Neural cell (in vitro differentiated cells): ENCODE data around the gene PLD4. TPM values are rescaled to one million over a fixed set of nuclear protein-coding genes. Genes with fewer than 3 reads are reported as not detected.
"Not testable (repeated sequence)": the region's sequence is repeated elsewhere in the genome, so short reads cannot be mapped to it uniquely, and the experiment has no call there.

Experiments used
- H2AFZ ChIP-seq: fragments of 200-600, 300-800 bp; sonication (generic), shearing (Covaris generic); 2 replicates; pipeline ENCODE4 v1.6.0; 2014; ENCODE audit warnings: low read depth, mild to moderate bottlenecking, antibody characterized with exemption, low read length, moderate library complexity
- H3F3A ChIP-seq: fragments of 200-600 bp; shearing (Covaris generic); 2 replicates; pipeline ENCODE4 v1.6.1; 2016; ENCODE audit warnings: mild to moderate bottlenecking, moderate library complexity, mixed read lengths, antibody characterized with exemption, low read length; ENCODE audit not compliant: insufficient read depth, poor library complexity, severe bottlenecking
- H3K27ac ChIP-seq: fragments of 200-600, 300-800 bp; sonication (generic), shearing (Covaris generic); 2 replicates; pipeline ENCODE4 v1.5.1; 2014; ENCODE audit warnings: mild to moderate bottlenecking, low read length, moderate library complexity
- H3K27me3 ChIP-seq: fragments of 300-800, 200-600 bp; sonication (generic), shearing (Covaris generic); 2 replicates; pipeline ENCODE4 v1.6.0; 2014; ENCODE audit warnings: mild to moderate bottlenecking, low read depth, low read length, moderate library complexity; ENCODE audit not compliant: insufficient read depth
- H3K36me3 ChIP-seq: fragments of 300-800, 200-600 bp; sonication (generic), shearing (Covaris generic); 2 replicates; pipeline ENCODE4 v1.5.1; 2014; ENCODE audit warnings: mild to moderate bottlenecking, antibody characterized with exemption, low read length, moderate library complexity; ENCODE audit not compliant: insufficient read depth
- H3K4me2 ChIP-seq: fragments of 300-800, 200-600 bp; sonication (generic), shearing (Covaris generic); 2 replicates; pipeline ENCODE4 v1.6.0; 2014; ENCODE audit warnings: mild to moderate bottlenecking, low read length
- H3K4me3 ChIP-seq: fragments of 300-800, 200-600 bp; sonication (generic), shearing (Covaris generic); 2 replicates; pipeline ENCODE4 v1.5.1; 2014; ENCODE audit warnings: mild to moderate bottlenecking, low read length, moderate library complexity
- H3K79me2 ChIP-seq: fragments of 200-600 bp; shearing (Covaris generic); replicated peaks from 2 replicates; pipeline ENCODE4 v1.6.0; 2014; ENCODE audit warnings: mild to moderate bottlenecking, low read length, moderate library complexity; ENCODE audit not compliant: insufficient read depth
- H3K9ac ChIP-seq: fragments of 300-800, 200-600 bp; sonication (generic), shearing (Covaris generic); 2 replicates; pipeline ENCODE4 v1.6.1; 2016; ENCODE audit warnings: mild to moderate bottlenecking, low read length, mixed read lengths
- H3K9me2 ChIP-seq: fragments of 200-600 bp; shearing (Covaris generic); 2 replicates; pipeline ENCODE4 v1.6.1; 2016; ENCODE audit warnings: mild to moderate bottlenecking, low read length, mixed read lengths; ENCODE audit not compliant: insufficient read depth
- H3K9me3 ChIP-seq: fragments of 200-600, 300-800 bp; sonication (generic), shearing (Covaris generic); 2 replicates; pipeline ENCODE4 v1.6.1; 2016; ENCODE audit warnings: mild to moderate bottlenecking, mixed run types, low read length, moderate library complexity, mixed read lengths
- H4K20me1 ChIP-seq: fragments of 200-600 bp; shearing (Covaris generic); 2 replicates; pipeline ENCODE4 v1.6.1; 2016; ENCODE audit warnings: mild to moderate bottlenecking, mixed run types; ENCODE audit not compliant: insufficient read depth
- EP300 ChIP-seq: fragments of 450-650 bp; conservative IDR thresholded peaks from 2 replicates; pipeline ENCODE4 v1.6.1; 2014; ENCODE audit warnings: antibody characterized with exemption, mild to moderate bottlenecking, moderate library complexity; ENCODE audit not compliant: poor library complexity, severe bottlenecking
- POLR2AphosphoS5 ChIP-seq: IDR thresholded peaks from 2 replicates; pipeline ENCODE4 v1.6.1; 2012
- RAD21 ChIP-seq: fragments of 450-650 bp; conservative IDR thresholded peaks from 2 replicates; pipeline ENCODE4 v1.6.1; 2014; ENCODE audit warnings: antibody characterized with exemption, mild to moderate bottlenecking, moderate library complexity
- polyA plus RNA-seq: library from polyadenylated mRNA; depleted of rRNA; stranded (reverse); fragments of >200 nt; gene quantifications from 2 replicates; pipeline ENCODE4 v1.2.3, GENCODE V29; 2014
- TF ChIP-seq, protein P1 (sequence below): fragments of 450-650 bp; IDR thresholded peaks from 2 replicates; pipeline ENCODE4 v1.5.1; 2014; ENCODE audit warnings: antibody characterized with exemption, mild to moderate bottlenecking, moderate library complexity; ENCODE audit not compliant: poor library complexity, severe bottlenecking
- TF ChIP-seq, protein P2 (sequence below): IDR thresholded peaks from 2 replicates; pipeline ENCODE4 v1.6.1; 2012; ENCODE audit warnings: borderline replicate concordance

The PLD4 gene
- polyA plus RNA-seq, 1 donor from 2014 or later = not detected

DNA sequence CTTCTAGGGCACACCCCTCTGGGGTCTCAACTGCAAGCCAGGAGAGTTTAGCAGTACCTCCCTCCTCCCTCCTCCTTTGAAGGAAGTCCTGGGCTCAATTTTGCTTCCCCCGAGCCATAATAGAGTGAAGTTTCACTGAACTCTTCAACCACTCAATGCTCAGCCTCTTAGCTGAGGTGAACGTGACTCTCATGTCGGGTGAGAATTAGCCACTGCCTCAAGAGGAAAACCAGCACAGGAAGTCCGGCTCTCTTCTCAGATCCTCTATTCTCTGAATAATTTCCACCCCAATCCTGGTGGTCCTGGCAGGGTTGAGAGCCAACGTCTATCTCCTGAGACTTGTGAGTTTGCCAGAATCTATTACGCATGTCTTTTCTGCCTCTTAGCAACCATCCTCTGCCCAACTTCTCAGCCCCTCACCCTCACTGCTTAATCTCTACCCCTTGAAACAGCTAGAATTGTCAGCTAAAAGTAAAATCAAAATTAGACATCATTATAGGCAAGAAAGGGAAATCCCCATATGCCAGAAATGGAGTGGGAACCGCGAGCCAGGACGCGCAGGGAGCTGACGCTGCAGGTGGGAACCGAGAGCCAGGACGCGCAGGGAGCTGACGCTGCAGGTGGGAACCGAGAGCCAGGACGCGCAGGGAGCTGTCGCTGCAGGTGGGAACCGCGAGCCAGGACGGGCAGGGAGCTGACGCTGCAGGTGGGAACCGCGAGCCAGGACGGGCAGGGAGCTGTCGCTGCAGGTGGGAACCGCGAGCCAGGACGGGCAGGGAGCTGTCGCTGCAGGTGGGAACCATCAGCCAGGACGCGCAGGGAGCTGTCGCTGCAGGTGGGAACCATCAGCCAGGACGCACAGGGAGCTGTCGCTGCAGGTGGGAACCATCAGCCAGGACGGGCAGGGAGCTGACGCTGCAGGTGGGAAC, 19.8 kb upstream of the PLD4 start:
- H3K9me3 ChIP-seq, H3K79me2 ChIP-seq, H3K9ac ChIP-seq, H3K36me3 ChIP-seq, H4K20me1 ChIP-seq, H3F3A ChIP-seq, H3K4me2 ChIP-seq, H3K9me2 ChIP-seq, H3K27me3 ChIP-seq, H3K27ac ChIP-seq, H2AFZ ChIP-seq, H3K4me3 ChIP-seq: not testable (repeated sequence)

DNA sequence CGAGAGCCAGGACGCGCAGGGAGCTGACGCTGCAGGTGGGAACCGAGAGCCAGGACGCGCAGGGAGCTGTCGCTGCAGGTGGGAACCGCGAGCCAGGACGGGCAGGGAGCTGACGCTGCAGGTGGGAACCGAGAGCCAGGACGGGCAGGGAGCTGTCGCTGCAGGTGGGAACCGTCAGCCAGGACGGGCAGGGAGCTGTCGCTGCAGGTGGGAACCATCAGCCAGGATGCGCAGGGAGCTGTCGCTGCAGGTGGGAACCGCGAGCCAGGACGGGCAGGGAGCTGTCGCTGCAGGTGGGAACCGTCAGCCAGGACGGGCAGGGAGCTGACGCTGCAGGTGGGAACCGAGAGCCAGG, 19.1 kb upstream of the PLD4 start:
- not testable (repeated sequence) for H2AFZ ChIP-seq, H3K9me2 ChIP-seq, H3K4me3 ChIP-seq, H3K9me3 ChIP-seq, H3K27me3 ChIP-seq, H3K27ac ChIP-seq, H3K9ac ChIP-seq, H4K20me1 ChIP-seq, H3K4me2 ChIP-seq, H3K79me2 ChIP-seq, H3F3A ChIP-seq, H3K36me3 ChIP-seq

DNA sequence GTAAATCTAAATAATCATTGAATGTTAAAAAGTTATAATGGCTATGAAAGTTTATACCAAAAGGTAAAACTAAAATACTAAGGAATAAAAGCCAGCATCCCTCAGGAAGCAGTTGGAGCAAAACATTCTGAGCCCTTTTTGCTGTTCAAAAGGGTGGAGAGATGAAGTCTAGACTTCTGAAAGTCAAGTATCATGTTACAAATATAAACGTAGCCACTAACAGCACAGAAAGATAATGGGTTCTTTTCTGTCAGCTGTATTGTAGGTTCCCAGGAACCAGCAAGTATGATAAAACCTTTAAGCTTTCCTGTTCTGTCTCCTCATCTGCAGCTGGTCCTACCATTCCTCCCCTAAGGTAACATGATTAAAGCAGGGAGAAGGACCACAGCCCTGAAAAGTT, 16.4 kb upstream of the PLD4 start:
- Histone ChIP-seq H3K4me3 (no peak overlapping the region), H3K9me3 (no peaks in the 10 kb centered on the region), H4K20me1 (no peaks in the 10 kb centered on the region), H3K79me2 (no peaks in the 10 kb centered on the region), H3K4me2 (no peak overlapping the region), H3K36me3 (no peaks in the 10 kb centered on the region), H3F3A (no peaks in the 10 kb centered on the region), H3K9ac (no peak overlapping the region), H2AFZ (no peak overlapping the region), H3K9me2 (no peaks in the 10 kb centered on the region), H3K27ac (no peak overlapping the region), H3K27me3 (no peaks in the 10 kb centered on the region)
- TF ChIP-seq, protein P1, sequence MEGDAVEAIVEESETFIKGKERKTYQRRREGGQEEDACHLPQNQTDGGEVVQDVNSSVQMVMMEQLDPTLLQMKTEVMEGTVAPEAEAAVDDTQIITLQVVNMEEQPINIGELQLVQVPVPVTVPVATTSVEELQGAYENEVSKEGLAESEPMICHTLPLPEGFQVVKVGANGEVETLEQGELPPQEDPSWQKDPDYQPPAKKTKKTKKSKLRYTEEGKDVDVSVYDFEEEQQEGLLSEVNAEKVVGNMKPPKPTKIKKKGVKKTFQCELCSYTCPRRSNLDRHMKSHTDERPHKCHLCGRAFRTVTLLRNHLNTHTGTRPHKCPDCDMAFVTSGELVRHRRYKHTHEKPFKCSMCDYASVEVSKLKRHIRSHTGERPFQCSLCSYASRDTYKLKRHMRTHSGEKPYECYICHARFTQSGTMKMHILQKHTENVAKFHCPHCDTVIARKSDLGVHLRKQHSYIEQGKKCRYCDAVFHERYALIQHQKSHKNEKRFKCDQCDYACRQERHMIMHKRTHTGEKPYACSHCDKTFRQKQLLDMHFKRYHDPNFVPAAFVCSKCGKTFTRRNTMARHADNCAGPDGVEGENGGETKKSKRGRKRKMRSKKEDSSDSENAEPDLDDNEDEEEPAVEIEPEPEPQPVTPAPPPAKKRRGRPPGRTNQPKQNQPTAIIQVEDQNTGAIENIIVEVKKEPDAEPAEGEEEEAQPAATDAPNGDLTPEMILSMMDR = no peak
- TF ChIP-seq RAD21 = no peak
- TF ChIP-seq, protein P2, sequence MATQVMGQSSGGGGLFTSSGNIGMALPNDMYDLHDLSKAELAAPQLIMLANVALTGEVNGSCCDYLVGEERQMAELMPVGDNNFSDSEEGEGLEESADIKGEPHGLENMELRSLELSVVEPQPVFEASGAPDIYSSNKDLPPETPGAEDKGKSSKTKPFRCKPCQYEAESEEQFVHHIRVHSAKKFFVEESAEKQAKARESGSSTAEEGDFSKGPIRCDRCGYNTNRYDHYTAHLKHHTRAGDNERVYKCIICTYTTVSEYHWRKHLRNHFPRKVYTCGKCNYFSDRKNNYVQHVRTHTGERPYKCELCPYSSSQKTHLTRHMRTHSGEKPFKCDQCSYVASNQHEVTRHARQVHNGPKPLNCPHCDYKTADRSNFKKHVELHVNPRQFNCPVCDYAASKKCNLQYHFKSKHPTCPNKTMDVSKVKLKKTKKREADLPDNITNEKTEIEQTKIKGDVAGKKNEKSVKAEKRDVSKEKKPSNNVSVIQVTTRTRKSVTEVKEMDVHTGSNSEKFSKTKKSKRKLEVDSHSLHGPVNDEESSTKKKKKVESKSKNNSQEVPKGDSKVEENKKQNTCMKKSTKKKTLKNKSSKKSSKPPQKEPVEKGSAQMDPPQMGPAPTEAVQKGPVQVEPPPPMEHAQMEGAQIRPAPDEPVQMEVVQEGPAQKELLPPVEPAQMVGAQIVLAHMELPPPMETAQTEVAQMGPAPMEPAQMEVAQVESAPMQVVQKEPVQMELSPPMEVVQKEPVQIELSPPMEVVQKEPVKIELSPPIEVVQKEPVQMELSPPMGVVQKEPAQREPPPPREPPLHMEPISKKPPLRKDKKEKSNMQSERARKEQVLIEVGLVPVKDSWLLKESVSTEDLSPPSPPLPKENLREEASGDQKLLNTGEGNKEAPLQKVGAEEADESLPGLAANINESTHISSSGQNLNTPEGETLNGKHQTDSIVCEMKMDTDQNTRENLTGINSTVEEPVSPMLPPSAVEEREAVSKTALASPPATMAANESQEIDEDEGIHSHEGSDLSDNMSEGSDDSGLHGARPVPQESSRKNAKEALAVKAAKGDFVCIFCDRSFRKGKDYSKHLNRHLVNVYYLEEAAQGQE = no peak

DNA sequence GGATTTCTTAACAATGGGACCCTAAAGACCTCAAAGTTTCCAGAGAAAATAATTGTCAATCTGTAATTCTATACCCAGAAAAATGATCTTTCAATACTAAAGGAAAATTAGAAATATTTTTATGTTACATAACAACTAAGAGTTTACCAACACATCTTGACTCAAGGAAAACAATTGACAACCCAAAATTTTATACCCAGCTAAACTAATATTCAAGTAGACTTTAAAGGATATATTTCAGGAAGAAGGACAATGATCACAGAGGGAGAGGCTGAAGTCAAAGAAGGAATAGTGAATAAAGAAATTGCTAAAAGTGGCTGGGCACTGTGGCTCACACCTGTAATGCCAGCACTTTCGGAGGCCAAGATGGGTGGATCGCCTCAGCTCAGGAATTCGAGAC, 12.6 kb upstream of the PLD4 start:
- H3F3A ChIP-seq = no peaks in the 10 kb centered on the region
- H3K9me3 ChIP-seq = no peaks in the 10 kb centered on the region
- H4K20me1 ChIP-seq = no peaks in the 10 kb centered on the region
- H2AFZ ChIP-seq = no peak overlapping the region
- no peak overlapping the region for H3K27ac ChIP-seq
- no peaks in the 10 kb centered on the region for H3K27me3 ChIP-seq
- no peak overlapping the region for H3K9ac ChIP-seq
- H3K4me2 ChIP-seq = no peak overlapping the region
- H3K4me3 ChIP-seq = no peak overlapping the region
- no peaks in the 10 kb centered on the region for H3K9me2 ChIP-seq
- no peak for TF ChIP-seq EP300
- TF ChIP-seq POLR2AphosphoS5 = no peak
- TF ChIP-seq, protein P1 = no peak
- H3K36me3 ChIP-seq = no peaks in the 10 kb centered on the region
- H3K79me2 ChIP-seq = no peaks in the 10 kb centered on the region
